ENCODE data around the gene GRIK3. TPM values are rescaled to one million over a fixed set of nuclear protein-coding genes. Genes with fewer than 3 reads are reported as not detected.

GRIK3 gene
- total RNA-seq, 1 donor from 2014 or later: not detected

DNA sequence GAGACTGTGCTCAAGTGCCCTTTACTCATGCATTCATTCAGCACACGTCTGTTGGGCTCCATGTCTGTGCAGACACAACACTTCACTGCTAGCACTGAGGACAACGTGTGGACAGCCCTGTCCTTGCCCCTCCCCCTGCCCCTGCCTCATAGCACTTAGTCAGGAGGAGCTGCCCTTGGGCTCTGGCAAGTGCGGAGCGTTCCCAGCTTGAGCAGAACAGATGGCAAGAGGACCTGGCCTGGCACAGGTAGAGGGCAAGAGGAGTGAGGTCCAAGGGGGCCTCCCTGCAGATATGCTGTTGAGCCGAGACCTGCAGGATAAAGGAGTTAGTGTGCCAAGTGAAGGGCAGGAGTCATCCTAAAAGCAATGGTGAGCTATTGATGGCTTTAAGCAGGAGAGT is 81.3 kb downstream of the GRIK3 start:
- Mint-ChIP-seq H3K4me1 (no peaks in the 10 kb centered on the region), H3K4me3 (no peak overlapping the region), H3K27ac (no peak overlapping the region), H3K9me3 (no peaks in the 10 kb centered on the region), H3K27me3 (ENCODE audit: low read depth) (peaks cover 33% of the 10 kb centered on the region), H3K36me3 (no peaks in the 10 kb centered on the region)
- TF ChIP-seq, protein P1, sequence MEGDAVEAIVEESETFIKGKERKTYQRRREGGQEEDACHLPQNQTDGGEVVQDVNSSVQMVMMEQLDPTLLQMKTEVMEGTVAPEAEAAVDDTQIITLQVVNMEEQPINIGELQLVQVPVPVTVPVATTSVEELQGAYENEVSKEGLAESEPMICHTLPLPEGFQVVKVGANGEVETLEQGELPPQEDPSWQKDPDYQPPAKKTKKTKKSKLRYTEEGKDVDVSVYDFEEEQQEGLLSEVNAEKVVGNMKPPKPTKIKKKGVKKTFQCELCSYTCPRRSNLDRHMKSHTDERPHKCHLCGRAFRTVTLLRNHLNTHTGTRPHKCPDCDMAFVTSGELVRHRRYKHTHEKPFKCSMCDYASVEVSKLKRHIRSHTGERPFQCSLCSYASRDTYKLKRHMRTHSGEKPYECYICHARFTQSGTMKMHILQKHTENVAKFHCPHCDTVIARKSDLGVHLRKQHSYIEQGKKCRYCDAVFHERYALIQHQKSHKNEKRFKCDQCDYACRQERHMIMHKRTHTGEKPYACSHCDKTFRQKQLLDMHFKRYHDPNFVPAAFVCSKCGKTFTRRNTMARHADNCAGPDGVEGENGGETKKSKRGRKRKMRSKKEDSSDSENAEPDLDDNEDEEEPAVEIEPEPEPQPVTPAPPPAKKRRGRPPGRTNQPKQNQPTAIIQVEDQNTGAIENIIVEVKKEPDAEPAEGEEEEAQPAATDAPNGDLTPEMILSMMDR (IDR thresholded peaks at IDR 0.05; ENCODE audit: unreplicated experiment): no peak
- no peak for DNase-seq (ENCODE audit: low spot score in 2 of 2, unreplicated experiment in 2 of 2)

DNA sequence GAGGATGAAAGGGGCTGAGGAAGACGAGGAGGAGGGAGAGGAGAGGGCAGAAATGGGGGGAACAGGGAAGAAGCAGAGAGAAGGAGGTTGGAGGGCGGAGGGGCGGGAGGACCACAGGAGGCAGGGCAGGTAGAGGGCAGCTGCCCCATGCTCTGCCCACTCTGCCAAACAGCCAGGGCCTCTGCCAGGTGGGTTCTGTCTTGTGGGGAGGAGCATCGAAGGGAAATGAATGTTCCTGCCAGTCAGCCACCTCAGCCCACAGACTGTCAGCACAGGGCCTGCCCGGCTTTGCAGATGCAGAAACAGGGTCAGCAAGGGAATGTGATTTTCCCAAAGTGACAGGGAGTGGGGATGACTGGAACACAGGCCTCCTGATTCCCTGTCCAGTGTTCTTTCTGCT is 82.6 kb downstream of the GRIK3 start:
- H3K36me3 Mint-ChIP-seq: no peaks in the 10 kb centered on the region
- no peak for DNase-seq (ENCODE audit: low spot score in 2 of 2, unreplicated experiment in 2 of 2)
- no peaks in the 10 kb centered on the region for H3K9me3 Mint-ChIP-seq
- H3K4me3 Mint-ChIP-seq: no peak overlapping the region
- TF ChIP-seq, protein P1 (IDR thresholded peaks at IDR 0.05; ENCODE audit: unreplicated experiment): no peak
- H3K27ac Mint-ChIP-seq: no peak overlapping the region
- no peaks in the 10 kb centered on the region for H3K4me1 Mint-ChIP-seq
- peaks cover 41% of the 10 kb centered on the region for H3K27me3 Mint-ChIP-seq (ENCODE audit: low read depth)

DNA sequence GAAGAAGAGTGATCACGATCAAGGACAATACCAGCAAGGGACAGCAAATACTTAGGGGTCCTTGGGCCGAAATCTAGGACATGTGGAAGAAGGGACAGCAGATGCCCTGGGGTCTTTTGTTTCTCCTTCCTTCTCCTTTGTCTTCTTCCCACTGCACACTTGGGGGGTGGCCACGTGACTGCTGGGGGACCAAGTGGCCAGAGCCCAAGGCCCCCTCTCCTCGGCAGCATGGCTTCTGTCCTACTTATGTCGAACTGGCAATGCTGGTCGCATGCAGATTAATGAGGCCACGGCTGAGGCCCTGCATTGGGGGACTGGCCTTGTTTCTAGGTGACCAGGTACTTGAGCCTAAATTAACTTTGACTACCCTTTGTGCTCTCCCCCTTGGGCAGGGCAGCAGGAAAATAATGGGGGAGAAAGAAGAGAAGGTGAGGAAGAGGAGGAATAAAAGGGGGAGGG is 83.0 kb downstream of the GRIK3 start:
- DNase-seq (ENCODE audit: low spot score in 2 of 2, unreplicated experiment in 2 of 2): no peak
- no peak overlapping the region for H3K27ac Mint-ChIP-seq
- TF ChIP-seq, protein P1 (IDR thresholded peaks at IDR 0.05; ENCODE audit: unreplicated experiment): no peak
- no peaks in the 10 kb centered on the region for H3K4me1 Mint-ChIP-seq
- no peaks in the 10 kb centered on the region for H3K36me3 Mint-ChIP-seq
- no peak overlapping the region for H3K4me3 Mint-ChIP-seq
- H3K27me3 Mint-ChIP-seq (ENCODE audit: low read depth): peaks cover 41% of the 10 kb centered on the region
- H3K9me3 Mint-ChIP-seq: no peaks in the 10 kb centered on the region

DNA sequence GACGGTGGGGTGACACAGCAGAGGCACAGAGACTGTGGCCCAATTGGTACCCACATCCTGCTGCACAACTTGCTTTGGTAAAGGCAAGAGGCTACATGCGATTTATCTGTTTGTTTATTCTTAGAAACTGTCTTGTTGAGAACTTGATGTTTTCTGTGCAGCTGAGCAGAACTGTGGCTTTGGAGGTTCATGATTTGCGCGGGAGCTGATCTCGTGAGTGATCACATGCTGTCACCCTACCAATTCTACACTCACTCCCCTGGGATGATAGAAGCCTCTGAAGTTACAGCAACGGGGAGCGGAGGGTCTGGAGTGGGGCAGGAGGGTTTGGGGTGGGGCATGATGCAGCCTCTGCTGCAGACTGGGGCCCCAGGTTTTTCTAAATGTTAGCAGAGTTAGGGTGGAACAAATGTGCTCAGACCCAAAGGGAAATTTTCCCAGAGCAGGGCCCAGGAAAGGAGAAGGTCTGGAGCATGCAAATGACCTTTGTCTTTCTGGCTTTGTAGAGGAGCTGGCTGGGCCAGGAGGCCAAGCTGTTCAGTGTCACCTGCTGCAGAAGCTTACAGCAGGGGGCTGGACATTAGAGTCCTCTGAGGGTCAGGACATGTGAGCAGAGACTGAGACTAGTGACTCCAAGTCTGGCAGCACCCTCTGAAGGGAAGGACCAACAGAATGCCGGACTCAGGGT is 83.6 kb downstream of the GRIK3 start:
- Mint-ChIP-seq H3K27ac (no peak overlapping the region), H3K4me1 (no peaks in the 10 kb centered on the region), H3K27me3 (ENCODE audit: low read depth) (peaks cover 44% of the 10 kb centered on the region), H3K9me3 (no peaks in the 10 kb centered on the region), H3K36me3 (no peaks in the 10 kb centered on the region), H3K4me3 (no peak overlapping the region)
- TF ChIP-seq, protein P1 (IDR thresholded peaks at IDR 0.05; ENCODE audit: unreplicated experiment): no peak
- no peak for DNase-seq (ENCODE audit: low spot score in 2 of 2, unreplicated experiment in 2 of 2)

DNA sequence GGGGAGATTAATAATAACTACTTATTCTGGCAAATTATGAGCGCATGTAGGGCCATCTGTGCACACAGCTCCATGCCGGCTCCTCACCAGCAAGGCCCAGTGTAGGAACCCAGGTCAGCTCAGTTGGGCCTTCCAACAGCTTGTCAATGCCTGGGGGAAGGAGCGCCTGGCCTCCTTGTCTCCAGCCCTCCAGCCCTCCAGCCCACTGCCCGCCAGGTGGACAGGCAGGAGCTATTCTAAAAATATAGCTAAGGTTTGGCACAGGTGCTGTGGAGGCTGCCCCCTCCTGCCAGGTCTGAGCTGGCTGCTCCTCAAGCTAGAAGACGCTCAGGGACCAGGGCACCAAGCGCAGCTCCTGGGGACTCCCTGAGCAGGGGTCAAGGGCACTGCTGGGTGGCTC is 85.7 kb downstream of the GRIK3 start:
- no peak for DNase-seq (ENCODE audit: low spot score in 2 of 2, unreplicated experiment in 2 of 2)
- TF ChIP-seq, protein P1 (IDR thresholded peaks at IDR 0.05; ENCODE audit: unreplicated experiment): no peak
- Mint-ChIP-seq H3K4me3 (no peak overlapping the region), H3K4me1 (no peaks in the 10 kb centered on the region), H3K9me3 (no peaks in the 10 kb centered on the region), H3K36me3 (no peaks in the 10 kb centered on the region), H3K27ac (no peak overlapping the region), H3K27me3 (ENCODE audit: low read depth) (peaks cover 54% of the 10 kb centered on the region)
